HUES48 (cell line): Measurements from ENCODE around the gene TSPAN31.
"Not testable (repeated sequence)": the region's sequence is repeated elsewhere in the genome, so short reads cannot be mapped to it uniquely, and the experiment has no call there.

Source experiments
- H3K27ac ChIP-seq: one replicate; pipeline ENCODE4 v1.7.0; 2013; ENCODE audit warnings: low read depth, low read length, inconsistent platforms
- H3K27me3 ChIP-seq: 2 replicates; pipeline ENCODE4 v1.6.1; 2013; ENCODE audit warnings: mild to moderate bottlenecking, low read length; ENCODE audit not compliant: control insufficient read depth, insufficient read depth
- H3K36me3 ChIP-seq: 2 replicates; pipeline ENCODE4 v1.6.1; 2013; ENCODE audit warnings: low read length; ENCODE audit not compliant: control insufficient read depth, insufficient read depth
- H3K4me1 ChIP-seq: 2 replicates; pipeline ENCODE4 v1.6.1; 2013; ENCODE audit warnings: mild to moderate bottlenecking, low read length; ENCODE audit not compliant: control insufficient read depth, insufficient read depth
- H3K4me3 ChIP-seq: 2 replicates; pipeline ENCODE4 v1.5.1; 2013; ENCODE audit warnings: mild to moderate bottlenecking, low read depth, low read length
- H3K9ac ChIP-seq: 2 replicates; pipeline ENCODE4 v1.6.1; 2013; ENCODE audit warnings: mild to moderate bottlenecking, low read depth, low read length, moderate library complexity
- H3K9me3 ChIP-seq: 2 replicates; pipeline ENCODE4 v1.6.1; 2013; ENCODE audit warnings: low read length; ENCODE audit not compliant: control insufficient read depth, insufficient read depth

TSPAN31 gene

DNA sequence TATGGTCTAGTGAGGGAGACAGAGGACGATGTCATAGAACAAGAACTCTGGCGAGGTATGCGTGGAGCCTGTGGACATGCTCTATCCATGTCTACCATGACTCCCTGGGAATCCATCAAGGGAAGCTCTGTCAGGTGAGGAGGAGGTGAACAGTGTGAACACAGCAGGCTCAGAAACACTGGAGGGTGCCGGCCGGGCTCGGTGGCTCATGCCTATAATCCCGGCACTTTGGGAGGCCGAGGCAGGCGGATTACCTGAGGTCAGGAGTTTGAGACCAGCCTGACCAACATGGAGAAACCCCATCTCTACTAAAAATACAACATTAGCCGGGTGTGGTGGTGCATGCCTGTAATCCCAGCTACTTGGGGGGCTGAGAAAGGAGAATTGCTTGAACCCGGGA is 29.8 kb downstream of the TSPAN31 start:
- not testable (repeated sequence) for H3K4me3 ChIP-seq, H3K27ac ChIP-seq, H3K4me1 ChIP-seq, H3K9me3 ChIP-seq, H3K27me3 ChIP-seq, H3K9ac ChIP-seq
- H3K36me3 ChIP-seq: peaks cover 14% of the 10 kb centered on the region

DNA sequence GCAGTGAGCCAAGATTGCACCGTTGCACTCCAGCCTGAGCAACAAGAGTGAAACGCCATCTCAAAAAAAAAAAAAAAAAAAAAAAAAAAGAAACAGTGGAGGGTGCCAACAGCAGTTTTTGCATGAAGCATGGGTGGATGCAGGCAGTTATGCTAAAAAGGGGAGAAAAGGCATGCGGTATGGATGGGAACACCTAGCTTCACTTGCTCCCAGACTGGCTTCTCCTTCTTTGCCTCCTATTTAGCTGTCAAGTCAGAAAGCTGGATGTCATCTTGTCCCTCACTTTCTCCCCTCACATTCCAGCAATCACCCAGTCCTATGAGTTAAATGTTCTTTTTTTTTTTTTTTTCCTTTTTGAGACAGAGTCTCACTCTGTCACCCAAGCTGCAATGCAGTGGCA is 30.2 kb downstream of the TSPAN31 start:
- no peak overlapping the region for H3K4me3 ChIP-seq
- H3K27ac ChIP-seq: no peak overlapping the region
- no peaks in the 10 kb centered on the region for H3K9me3 ChIP-seq
- peaks cover 10% of the 10 kb centered on the region for H3K36me3 ChIP-seq
- H3K4me1 ChIP-seq: no peaks in the 10 kb centered on the region
- H3K27me3 ChIP-seq: peaks cover 6% of the 10 kb centered on the region; the same call in 1 of the 2 replicates
- no peak overlapping the region for H3K9ac ChIP-seq

GRCh38 chr12:57775563-57776246 is 30.9 kb downstream of the TSPAN31 start:
- no peaks in the 10 kb centered on the region for H3K4me1 ChIP-seq
- H3K27ac ChIP-seq: no peak overlapping the region
- H3K4me3 ChIP-seq: no peak overlapping the region
- no peaks in the 10 kb centered on the region for H3K9me3 ChIP-seq
- peaks cover 3% of the 10 kb centered on the region for H3K36me3 ChIP-seq
- no peak overlapping the region for H3K9ac ChIP-seq
- peaks cover 6% of the 10 kb centered on the region; the same call in 1 of the 2 replicates for H3K27me3 ChIP-seq

- Histone ChIP-seq H3K36me3 (no peaks in the 10 kb centered on the region), H3K4me3 (no peak overlapping the region), H3K9ac (no peak overlapping the region), H3K4me1 (no peaks in the 10 kb centered on the region), H3K27ac (no peak overlapping the region), H3K27me3 (peaks cover 6% of the 10 kb centered on the region; the same call in 1 of the 2 replicates), H3K9me3 (no peaks in the 10 kb centered on the region)
Measured at GRCh38 chr12:57776247-57776587, 31.4 kb downstream of the TSPAN31 start.

DNA sequence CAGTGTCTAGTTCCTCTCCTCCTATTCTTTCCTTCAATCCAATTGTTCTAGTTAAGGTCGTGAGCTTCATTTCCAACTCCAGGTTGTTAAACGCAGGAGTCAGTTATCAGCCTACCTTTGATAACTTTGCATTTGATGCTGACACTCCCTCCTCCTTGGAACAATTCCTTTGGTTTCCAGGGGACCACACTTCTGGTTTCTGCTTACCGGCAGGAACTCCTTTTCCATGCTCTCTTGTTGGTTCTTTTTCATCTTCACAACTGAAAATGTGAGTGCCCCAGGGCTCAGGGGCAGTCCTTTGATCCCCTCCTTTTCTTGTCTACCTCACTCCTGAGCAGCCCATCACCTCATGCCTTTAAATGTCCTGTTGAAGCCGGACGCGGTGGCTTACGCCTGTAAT is 32.5 kb downstream of the TSPAN31 start:
- H3K36me3 ChIP-seq: no peaks in the 10 kb centered on the region
- H3K4me3 ChIP-seq: no peak overlapping the region
- no peak overlapping the region for H3K9ac ChIP-seq
- no peaks in the 10 kb centered on the region for H3K9me3 ChIP-seq
- H3K4me1 ChIP-seq: no peaks in the 10 kb centered on the region
- peaks cover 6% of the 10 kb centered on the region; the same call in 1 of the 2 replicates for H3K27me3 ChIP-seq
- H3K27ac ChIP-seq: no peak overlapping the region

GRCh38 chr12:57777911-57778310 is 33.1 kb downstream of the TSPAN31 start:
- Histone ChIP-seq H3K36me3 (no peaks in the 10 kb centered on the region), H3K4me1 (no peaks in the 10 kb centered on the region), H3K9me3 (no peaks in the 10 kb centered on the region), H3K4me3 (no peak overlapping the region), H3K27ac (no peak overlapping the region), H3K27me3 (peaks cover 4% of the 10 kb centered on the region; the same call in 1 of the 2 replicates), H3K9ac (no peak overlapping the region)

- Histone ChIP-seq H3K9ac (no peak overlapping the region), H3K4me3 (no peak overlapping the region), H3K9me3 (no peaks in the 10 kb centered on the region), H3K27me3 (no peaks in the 10 kb centered on the region), H3K4me1 (no peaks in the 10 kb centered on the region), H3K36me3 (peaks cover 8% of the 10 kb centered on the region), H3K27ac (no peak overlapping the region)
Measured at GRCh38 chr12:57779736-57780135, 34.9 kb downstream of the TSPAN31 start.

GRCh38 chr12:57780284-57780897 is 35.6 kb downstream of the TSPAN31 start:
- peaks cover 12% of the 10 kb centered on the region for H3K36me3 ChIP-seq
- no peaks in the 10 kb centered on the region for H3K27me3 ChIP-seq
- H3K27ac ChIP-seq: no peak overlapping the region
- no peaks in the 10 kb centered on the region for H3K4me1 ChIP-seq
- no peaks in the 10 kb centered on the region for H3K9me3 ChIP-seq
- H3K4me3 ChIP-seq: no peak overlapping the region
- H3K9ac ChIP-seq: no peak overlapping the region

DNA sequence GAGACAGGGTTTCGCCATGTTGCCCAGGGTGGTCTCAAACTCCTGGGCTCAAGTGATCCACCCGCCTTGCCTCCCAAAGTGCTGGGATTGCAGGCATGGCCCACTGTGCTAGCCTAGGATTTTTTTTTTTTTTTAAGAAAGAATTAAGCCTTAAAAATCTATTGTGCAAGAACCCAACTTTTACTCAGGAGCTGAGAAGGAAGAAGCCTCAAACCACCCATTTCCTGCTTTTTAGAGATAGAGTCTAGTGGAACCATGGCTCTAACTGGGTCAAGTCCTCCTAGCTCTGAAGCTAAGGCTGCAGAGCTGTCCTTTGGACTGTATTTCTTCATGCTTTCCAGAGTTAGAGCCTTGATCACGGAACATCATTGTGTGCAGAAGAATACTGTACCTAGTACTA is 36.4 kb downstream of the TSPAN31 start:
- no peak overlapping the region for H3K27ac ChIP-seq
- peaks cover 21% of the 10 kb centered on the region for H3K36me3 ChIP-seq
- H3K4me3 ChIP-seq: no peak overlapping the region
- H3K27me3 ChIP-seq: no peaks in the 10 kb centered on the region
- H3K9ac ChIP-seq: no peak overlapping the region
- H3K4me1 ChIP-seq: no peaks in the 10 kb centered on the region
- no peaks in the 10 kb centered on the region for H3K9me3 ChIP-seq

DNA sequence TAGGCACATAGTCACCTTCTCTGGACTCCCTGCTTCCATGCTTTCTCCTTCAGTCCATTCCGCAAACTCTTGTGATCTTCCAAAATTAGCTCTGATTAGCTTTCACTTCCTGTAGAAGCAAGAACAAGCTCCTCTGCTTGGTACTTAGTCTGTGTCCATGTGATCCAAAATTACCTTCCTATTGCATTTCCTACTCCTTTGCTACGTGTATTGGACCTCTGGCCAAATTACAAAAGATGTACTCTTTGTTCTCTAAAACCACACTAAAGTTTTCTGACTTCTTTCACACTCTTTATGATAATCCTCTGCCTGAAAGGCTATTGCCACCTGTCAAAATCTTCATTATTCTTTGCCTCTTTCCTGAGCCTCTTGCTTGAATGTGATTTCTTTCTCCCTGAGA is 37.0 kb downstream of the TSPAN31 start:
- Histone ChIP-seq H3K36me3 (peaks cover 26% of the 10 kb centered on the region), H3K27ac (no peak overlapping the region), H3K27me3 (no peaks in the 10 kb centered on the region), H3K9ac (no peak overlapping the region), H3K9me3 (no peaks in the 10 kb centered on the region), H3K4me1 (no peaks in the 10 kb centered on the region), H3K4me3 (no peak overlapping the region)

- no peak overlapping the region for H3K27ac ChIP-seq
- no peaks in the 10 kb centered on the region for H3K4me1 ChIP-seq
- peaks cover 31% of the 10 kb centered on the region for H3K36me3 ChIP-seq
Measured at GRCh38 chr12:57782243-57782607, 37.4 kb downstream of the TSPAN31 start.

More at GRCh38 chr12:57782243-57782607, 37.4 kb downstream of the TSPAN31 start:
- Histone ChIP-seq H3K9ac (no peak overlapping the region), H3K27me3 (no peaks in the 10 kb centered on the region), H3K9me3 (no peaks in the 10 kb centered on the region), H3K4me3 (no peak overlapping the region; the same call in 1 of the 2 replicates)
